Chondrocyte (in vitro differentiated cells): ENCODE measurements around the gene MAGIX. TPM values are rescaled to one million over a fixed set of nuclear protein-coding genes. Genes with fewer than 3 reads are reported as not detected.
A peak's percentile ranks its signal among the peaks of the same experiment; 100 is the strongest.

Source experiments
- DNase-seq: peaks from one replicate; pipeline ENCODE4 v3.0.0; 2021; ENCODE audit warnings: mixed read lengths, low spot score
- H3K27ac Mint-ChIP-seq: one replicate; pipeline ENCODE4 v1.8.0; 2021; ENCODE audit warnings: mild to moderate bottlenecking, moderate library complexity, mixed read lengths; ENCODE audit not compliant: unreplicated experiment
- H3K27me3 Mint-ChIP-seq: 2 replicates; pipeline ENCODE4 v1.8.0; 2021; ENCODE audit warnings: low read depth, mixed read lengths
- H3K36me3 Mint-ChIP-seq: 2 replicates; pipeline ENCODE4 v1.8.0; 2021; ENCODE audit warnings: low read depth, mixed read lengths
- H3K4me1 Mint-ChIP-seq: 2 replicates; pipeline ENCODE4 v1.8.0; 2021; ENCODE audit warnings: low read depth, mild to moderate bottlenecking, mixed read lengths
- H3K4me3 Mint-ChIP-seq: one replicate; pipeline ENCODE4 v1.8.0; 2021; ENCODE audit warnings: mild to moderate bottlenecking, moderate library complexity, mixed read lengths; ENCODE audit not compliant: unreplicated experiment
- H3K9me3 Mint-ChIP-seq: 2 replicates; pipeline ENCODE4 v1.8.0; 2021; ENCODE audit warnings: low read depth, mixed read lengths
- total RNA-seq: library from RNA; stranded (reverse); gene quantifications from 3 replicates; pipeline ENCODE4 v1.2.1, GENCODE V29; 2021
- TF ChIP-seq, protein P1 (sequence below): fragments of 200-600 bp; sonication (generic); IDR thresholded peaks from 2 replicates; pipeline ENCODE4 v1.5.0; 2021; ENCODE audit warnings: antibody characterized with exemption, mild to moderate bottlenecking, moderate library complexity

Gene MAGIX
- total RNA-seq, 1 donor from 2014 or later = 1.6 TPM

GRCh38 chrX:49204017-49204416, 41.5 kb downstream of the MAGIX start:
- Mint-ChIP-seq H3K36me3 (no peaks in the 10 kb centered on the region), H3K4me1 (peaks cover 5% of the 10 kb centered on the region), H3K4me3 (no peak overlapping the region), H3K9me3 (no peaks in the 10 kb centered on the region), H3K27ac (no peak overlapping the region), H3K27me3 (no peaks in the 10 kb centered on the region)
- peak; percentile 26 for DNase-seq
- TF ChIP-seq, protein P1, sequence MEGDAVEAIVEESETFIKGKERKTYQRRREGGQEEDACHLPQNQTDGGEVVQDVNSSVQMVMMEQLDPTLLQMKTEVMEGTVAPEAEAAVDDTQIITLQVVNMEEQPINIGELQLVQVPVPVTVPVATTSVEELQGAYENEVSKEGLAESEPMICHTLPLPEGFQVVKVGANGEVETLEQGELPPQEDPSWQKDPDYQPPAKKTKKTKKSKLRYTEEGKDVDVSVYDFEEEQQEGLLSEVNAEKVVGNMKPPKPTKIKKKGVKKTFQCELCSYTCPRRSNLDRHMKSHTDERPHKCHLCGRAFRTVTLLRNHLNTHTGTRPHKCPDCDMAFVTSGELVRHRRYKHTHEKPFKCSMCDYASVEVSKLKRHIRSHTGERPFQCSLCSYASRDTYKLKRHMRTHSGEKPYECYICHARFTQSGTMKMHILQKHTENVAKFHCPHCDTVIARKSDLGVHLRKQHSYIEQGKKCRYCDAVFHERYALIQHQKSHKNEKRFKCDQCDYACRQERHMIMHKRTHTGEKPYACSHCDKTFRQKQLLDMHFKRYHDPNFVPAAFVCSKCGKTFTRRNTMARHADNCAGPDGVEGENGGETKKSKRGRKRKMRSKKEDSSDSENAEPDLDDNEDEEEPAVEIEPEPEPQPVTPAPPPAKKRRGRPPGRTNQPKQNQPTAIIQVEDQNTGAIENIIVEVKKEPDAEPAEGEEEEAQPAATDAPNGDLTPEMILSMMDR = no peak

- H3K27me3 Mint-ChIP-seq = no peaks in the 10 kb centered on the region
- H3K9me3 Mint-ChIP-seq = no peaks in the 10 kb centered on the region
- H3K36me3 Mint-ChIP-seq = no peaks in the 10 kb centered on the region
- H3K27ac Mint-ChIP-seq = no peak overlapping the region
- TF ChIP-seq, protein P1 = no peak
- H3K4me3 Mint-ChIP-seq = no peak overlapping the region
- H3K4me1 Mint-ChIP-seq = peaks cover 5% of the 10 kb centered on the region
- DNase-seq = peak; percentile 13
Observed at GRCh38 chrX:49204709-49205108, 42.2 kb downstream of the MAGIX start.

GRCh38 chrX:49205443-49205842, 42.9 kb downstream of the MAGIX start:
- no peak overlapping the region for H3K4me3 Mint-ChIP-seq
- no peak overlapping the region for H3K27ac Mint-ChIP-seq
- H3K9me3 Mint-ChIP-seq = no peaks in the 10 kb centered on the region
- peak; percentile 79 for DNase-seq
- H3K36me3 Mint-ChIP-seq = no peaks in the 10 kb centered on the region
- TF ChIP-seq, protein P1 = no peak
- peaks cover 3% of the 10 kb centered on the region for H3K4me1 Mint-ChIP-seq
- no peaks in the 10 kb centered on the region for H3K27me3 Mint-ChIP-seq

- Mint-ChIP-seq H3K36me3 (no peaks in the 10 kb centered on the region), H3K9me3 (no peaks in the 10 kb centered on the region), H3K27ac (no peak overlapping the region), H3K4me1 (no peaks in the 10 kb centered on the region), H3K27me3 (no peaks in the 10 kb centered on the region), H3K4me3 (no peak overlapping the region)
- TF ChIP-seq, protein P1 = no peak
- DNase-seq = peak; percentile 62
Observed at GRCh38 chrX:49206543-49206942, 44.0 kb downstream of the MAGIX start.

- Mint-ChIP-seq H3K27me3 (no peaks in the 10 kb centered on the region), H3K4me3 (no peak overlapping the region), H3K36me3 (no peaks in the 10 kb centered on the region), H3K27ac (no peak overlapping the region), H3K9me3 (peaks cover 10% of the 10 kb centered on the region), H3K4me1 (no peaks in the 10 kb centered on the region)
- peak; percentile 47 for DNase-seq
- TF ChIP-seq, protein P1 = no peak
Observed at GRCh38 chrX:49208399-49208798, 45.8 kb downstream of the MAGIX start.
